Astrocyte (in vitro differentiated cells and primary cell): ENCODE measurements around the gene TRABD2A.

Experiments used
- EZH2 ChIP-seq: IDR thresholded peaks from 2 replicates; pipeline ENCODE4 v1.6.1; 2012; ENCODE audit warnings: mild to moderate bottlenecking, low read length, inconsistent platforms; ENCODE audit not compliant: insufficient read depth
- TF ChIP-seq, protein P1 (sequence below): IDR thresholded peaks from 2 replicates; pipeline ENCODE4 v1.5.1; 2011; ENCODE audit warnings: low read depth, mild to moderate bottlenecking, inconsistent platforms, low read length, moderate library complexity; ENCODE audit not compliant: insufficient read depth

DNA sequence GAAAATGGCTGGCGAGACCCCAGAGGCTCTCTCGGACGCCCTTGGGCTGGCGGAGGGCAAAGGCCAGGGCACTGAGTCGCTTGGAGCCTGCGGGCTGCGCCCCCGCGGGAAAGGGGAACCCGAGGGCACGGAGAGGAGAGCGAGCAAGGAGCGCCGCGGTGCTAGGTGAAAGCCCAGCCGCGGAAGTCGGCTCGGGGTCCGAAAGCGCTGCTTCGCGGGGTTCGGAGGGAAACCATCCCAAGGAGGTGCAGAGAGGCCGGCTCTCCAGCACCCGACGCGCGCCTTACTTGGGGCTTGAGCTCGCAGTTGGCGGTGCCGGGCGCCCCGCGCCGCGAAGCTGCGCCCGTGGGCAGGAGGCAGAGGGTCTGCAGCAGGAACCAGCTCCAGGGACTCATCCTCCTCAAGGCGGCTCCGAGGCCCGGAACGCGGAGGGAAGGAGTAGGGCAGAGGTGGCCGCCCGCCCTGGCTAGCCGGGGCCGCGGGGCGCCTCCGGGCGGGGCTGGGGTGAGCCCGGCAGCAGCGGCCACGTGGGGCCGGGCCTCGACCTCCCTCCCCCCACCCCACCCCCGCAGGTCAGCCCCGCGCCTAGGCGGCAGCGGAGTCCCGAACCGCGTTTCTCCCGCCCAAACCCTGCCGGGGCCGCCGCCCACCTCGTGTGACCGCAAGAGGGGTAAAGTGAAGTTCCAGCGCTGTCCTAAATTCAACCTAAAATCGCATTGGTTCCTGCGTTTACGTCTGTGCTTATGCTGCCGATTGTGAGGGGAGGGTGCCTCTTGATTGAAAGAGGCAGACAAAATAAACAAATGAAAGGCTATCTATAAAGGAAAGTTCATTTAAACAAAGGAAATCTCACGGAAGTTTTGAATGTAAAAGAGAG lies at the start of gene TRABD2A:
- TF ChIP-seq, protein P1, sequence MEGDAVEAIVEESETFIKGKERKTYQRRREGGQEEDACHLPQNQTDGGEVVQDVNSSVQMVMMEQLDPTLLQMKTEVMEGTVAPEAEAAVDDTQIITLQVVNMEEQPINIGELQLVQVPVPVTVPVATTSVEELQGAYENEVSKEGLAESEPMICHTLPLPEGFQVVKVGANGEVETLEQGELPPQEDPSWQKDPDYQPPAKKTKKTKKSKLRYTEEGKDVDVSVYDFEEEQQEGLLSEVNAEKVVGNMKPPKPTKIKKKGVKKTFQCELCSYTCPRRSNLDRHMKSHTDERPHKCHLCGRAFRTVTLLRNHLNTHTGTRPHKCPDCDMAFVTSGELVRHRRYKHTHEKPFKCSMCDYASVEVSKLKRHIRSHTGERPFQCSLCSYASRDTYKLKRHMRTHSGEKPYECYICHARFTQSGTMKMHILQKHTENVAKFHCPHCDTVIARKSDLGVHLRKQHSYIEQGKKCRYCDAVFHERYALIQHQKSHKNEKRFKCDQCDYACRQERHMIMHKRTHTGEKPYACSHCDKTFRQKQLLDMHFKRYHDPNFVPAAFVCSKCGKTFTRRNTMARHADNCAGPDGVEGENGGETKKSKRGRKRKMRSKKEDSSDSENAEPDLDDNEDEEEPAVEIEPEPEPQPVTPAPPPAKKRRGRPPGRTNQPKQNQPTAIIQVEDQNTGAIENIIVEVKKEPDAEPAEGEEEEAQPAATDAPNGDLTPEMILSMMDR = no peak
- peak; percentile 88 for TF ChIP-seq EZH2
